Astrocyte (in vitro differentiated cells and primary cell): ENCODE measurements around the gene MAP4K4. TPM values are rescaled to one million over a fixed set of nuclear protein-coding genes. Genes with fewer than 3 reads are reported as not detected.

Source experiments
- DNase-seq: peaks from one replicate; pipeline ENCODE4 v3.0.0-alpha.2; 2010; ENCODE audit warnings: low read depth
- FAIRE-seq: peaks from 2 replicates; lab custom pipeline; 2011; peaks lifted over from hg19 to GRCh38; lab: Jason Lieb, UNC
- H2AFZ ChIP-seq: 2 replicates; pipeline ENCODE4 v1.6.0; 2012; ENCODE audit warnings: low read depth, low read length, inconsistent platforms
- H3K27ac ChIP-seq: 2 replicates; pipeline ENCODE4 v1.5.1; 2011; ENCODE audit warnings: low read depth, low read length, inconsistent platforms
- H3K27me3 ChIP-seq: 2 replicates; pipeline ENCODE4 v1.6.0; 2011; ENCODE audit warnings: low read length, inconsistent platforms; ENCODE audit not compliant: insufficient read depth
- H3K36me3 ChIP-seq: 2 replicates; pipeline ENCODE4 v1.5.1; 2011; ENCODE audit warnings: low read length, inconsistent platforms; ENCODE audit not compliant: insufficient read depth
- H3K4me1 ChIP-seq: 2 replicates; pipeline ENCODE4 v1.5.1; 2011; ENCODE audit warnings: low read length, inconsistent platforms; ENCODE audit not compliant: insufficient read depth
- H3K4me2 ChIP-seq: 2 replicates; pipeline ENCODE4 v1.6.0; 2012; ENCODE audit warnings: low read length, inconsistent platforms
- H3K4me3 ChIP-seq: 2 replicates; pipeline ENCODE4 v1.5.1; 2011; ENCODE audit warnings: low read depth, mild to moderate bottlenecking, low read length, inconsistent platforms; ENCODE audit not compliant: insufficient read depth
- H3K79me2 ChIP-seq: 2 replicates; pipeline ENCODE4 v1.6.0; 2012; ENCODE audit warnings: mild to moderate bottlenecking, low read length, inconsistent platforms; ENCODE audit not compliant: insufficient read depth
- H3K9ac ChIP-seq: 2 replicates; pipeline ENCODE4 v1.6.0; 2012; ENCODE audit warnings: mild to moderate bottlenecking, low read length, inconsistent platforms
- H3K9me3 ChIP-seq: 2 replicates; pipeline ENCODE4 v1.5.1; 2012; ENCODE audit warnings: low read depth, mild to moderate bottlenecking, low read length, inconsistent platforms; ENCODE audit not compliant: insufficient read depth
- H4K20me1 ChIP-seq: 2 replicates; pipeline ENCODE4 v1.6.0; 2012; ENCODE audit warnings: low read length, inconsistent platforms; ENCODE audit not compliant: insufficient read depth
- H3K27ac Mint-ChIP-seq: one replicate; pipeline ENCODE4 v1.8.0; 2021; ENCODE audit warnings: mild to moderate bottlenecking, mixed read lengths; ENCODE audit not compliant: unreplicated experiment
- H3K27me3 Mint-ChIP-seq: one replicate; pipeline ENCODE4 v1.8.0; 2021; ENCODE audit warnings: low read depth, mixed read lengths; ENCODE audit not compliant: unreplicated experiment
- H3K36me3 Mint-ChIP-seq: one replicate; pipeline ENCODE4 v1.8.0; 2021; ENCODE audit warnings: low read depth, mixed read lengths; ENCODE audit not compliant: unreplicated experiment
- H3K4me1 Mint-ChIP-seq: one replicate; pipeline ENCODE4 v1.8.0; 2021; ENCODE audit warnings: low read depth, mixed read lengths; ENCODE audit not compliant: unreplicated experiment
- H3K4me3 Mint-ChIP-seq: one replicate; pipeline ENCODE4 v1.8.0; 2021; ENCODE audit warnings: mild to moderate bottlenecking, moderate library complexity, mixed read lengths; ENCODE audit not compliant: unreplicated experiment
- H3K9me3 Mint-ChIP-seq: one replicate; pipeline ENCODE4 v1.8.0; 2021; ENCODE audit warnings: mild to moderate bottlenecking, mixed read lengths; ENCODE audit not compliant: unreplicated experiment
- EZH2 ChIP-seq: IDR thresholded peaks from 2 replicates; pipeline ENCODE4 v1.6.1; 2012; ENCODE audit warnings: mild to moderate bottlenecking, low read length, inconsistent platforms; ENCODE audit not compliant: insufficient read depth
- total RNA-seq: library from RNA; stranded (reverse); gene quantifications from 2 replicates; pipeline ENCODE4 v1.2.1, GENCODE V29; 2021
- TF ChIP-seq, protein P1 (sequence below): IDR thresholded peaks from 2 replicates; pipeline ENCODE4 v1.5.1; 2011; ENCODE audit warnings: low read depth, mild to moderate bottlenecking, inconsistent platforms, low read length, moderate library complexity; ENCODE audit not compliant: insufficient read depth

MAP4K4 gene
- total RNA-seq, 1 donor from 2014 or later = 231 TPM

DNA sequence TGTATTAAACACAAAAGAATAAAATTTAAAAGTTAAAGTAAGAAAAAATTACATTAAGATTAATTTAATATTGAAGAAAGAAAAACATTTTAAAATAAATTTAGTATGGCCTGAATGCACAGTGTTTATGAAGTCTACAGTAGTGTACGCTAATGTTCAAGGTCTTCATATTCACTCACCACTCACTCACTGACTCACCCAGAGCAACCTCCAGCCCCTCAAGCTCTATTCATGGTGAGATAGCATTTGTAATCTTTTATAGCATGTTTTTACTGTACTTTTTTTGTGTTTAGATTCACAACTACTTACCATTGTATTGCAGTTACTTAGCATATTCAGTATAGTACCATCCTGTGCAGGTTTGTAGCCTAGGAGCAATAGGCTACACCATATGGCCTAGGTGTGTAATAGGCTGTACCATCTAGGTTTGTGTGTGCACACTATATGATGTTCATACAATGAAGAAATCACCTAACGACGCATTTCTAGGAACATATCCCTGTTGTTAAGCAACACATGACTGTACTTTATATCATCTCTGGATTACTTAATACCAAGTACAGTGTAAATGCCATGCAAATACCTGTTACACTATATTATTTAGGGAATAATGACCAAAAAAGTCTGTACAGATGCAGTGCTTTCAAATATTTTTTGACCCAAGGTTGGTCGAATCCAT lies 150.3 kb downstream of the MAP4K4 start:
- peaks cover 21% of the 10 kb centered on the region for H3K4me1 ChIP-seq
- H3K9ac ChIP-seq = no peak overlapping the region
- H3K79me2 ChIP-seq = peaks cover 61% of the 10 kb centered on the region
- H3K27ac Mint-ChIP-seq = no peak overlapping the region
- no peak overlapping the region for H2AFZ ChIP-seq
- H3K27me3 Mint-ChIP-seq = no peaks in the 10 kb centered on the region
- FAIRE-seq = no peak
- no peaks in the 10 kb centered on the region for H3K9me3 ChIP-seq
- peaks cover 2% of the 10 kb centered on the region for H3K9me3 Mint-ChIP-seq
- TF ChIP-seq EZH2 = no peak
- TF ChIP-seq, protein P1, sequence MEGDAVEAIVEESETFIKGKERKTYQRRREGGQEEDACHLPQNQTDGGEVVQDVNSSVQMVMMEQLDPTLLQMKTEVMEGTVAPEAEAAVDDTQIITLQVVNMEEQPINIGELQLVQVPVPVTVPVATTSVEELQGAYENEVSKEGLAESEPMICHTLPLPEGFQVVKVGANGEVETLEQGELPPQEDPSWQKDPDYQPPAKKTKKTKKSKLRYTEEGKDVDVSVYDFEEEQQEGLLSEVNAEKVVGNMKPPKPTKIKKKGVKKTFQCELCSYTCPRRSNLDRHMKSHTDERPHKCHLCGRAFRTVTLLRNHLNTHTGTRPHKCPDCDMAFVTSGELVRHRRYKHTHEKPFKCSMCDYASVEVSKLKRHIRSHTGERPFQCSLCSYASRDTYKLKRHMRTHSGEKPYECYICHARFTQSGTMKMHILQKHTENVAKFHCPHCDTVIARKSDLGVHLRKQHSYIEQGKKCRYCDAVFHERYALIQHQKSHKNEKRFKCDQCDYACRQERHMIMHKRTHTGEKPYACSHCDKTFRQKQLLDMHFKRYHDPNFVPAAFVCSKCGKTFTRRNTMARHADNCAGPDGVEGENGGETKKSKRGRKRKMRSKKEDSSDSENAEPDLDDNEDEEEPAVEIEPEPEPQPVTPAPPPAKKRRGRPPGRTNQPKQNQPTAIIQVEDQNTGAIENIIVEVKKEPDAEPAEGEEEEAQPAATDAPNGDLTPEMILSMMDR = no peak
- peaks cover 10% of the 10 kb centered on the region for H3K36me3 Mint-ChIP-seq
- peaks cover 25% of the 10 kb centered on the region for H3K4me1 Mint-ChIP-seq
- H3K27me3 ChIP-seq = no peaks in the 10 kb centered on the region
- peaks cover 67% of the 10 kb centered on the region for H4K20me1 ChIP-seq
- H3K4me2 ChIP-seq = no peak overlapping the region
- H3K27ac ChIP-seq = no peak overlapping the region
- no peak for DNase-seq
- H3K4me3 Mint-ChIP-seq = no peak overlapping the region
- peaks cover 45% of the 10 kb centered on the region for H3K36me3 ChIP-seq
- no peak overlapping the region for H3K4me3 ChIP-seq

DNA sequence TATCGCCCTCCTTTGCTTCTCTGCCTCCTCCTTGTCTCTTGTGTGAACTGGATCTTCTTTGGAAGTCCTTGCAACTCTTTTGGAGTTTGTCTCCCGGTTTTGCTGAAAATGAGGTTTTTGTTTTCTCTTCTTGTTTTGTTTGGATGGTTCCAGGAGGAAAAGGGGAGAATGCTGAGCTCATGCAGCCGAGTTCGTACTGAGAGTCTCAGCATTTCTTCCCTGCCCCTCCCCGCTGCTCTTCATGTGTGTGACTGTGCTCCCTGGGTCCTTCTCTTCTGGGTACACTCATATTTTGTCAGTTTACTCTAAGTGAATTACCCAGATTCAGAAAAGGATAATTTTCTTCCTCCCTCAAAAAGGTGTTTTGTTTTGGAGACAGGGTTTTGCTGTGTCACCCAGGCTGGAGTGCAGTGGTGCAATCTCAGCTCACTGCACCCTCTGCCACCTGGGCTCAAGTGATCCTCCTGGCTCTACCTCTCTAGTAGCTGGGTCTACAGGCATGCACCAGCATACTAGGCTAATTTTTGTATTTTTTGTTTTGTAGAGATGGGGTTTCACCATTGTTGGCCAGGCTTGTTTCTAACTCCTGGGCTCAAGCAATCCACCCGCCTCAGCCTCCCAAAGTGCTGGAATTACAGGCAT lies 151.4 kb downstream of the MAP4K4 start:
- TF ChIP-seq EZH2 = no peak
- TF ChIP-seq, protein P1 = no peak
- Histone ChIP-seq H4K20me1 (peaks cover 66% of the 10 kb centered on the region), H3K9ac (no peak overlapping the region), H2AFZ (no peak overlapping the region), H3K36me3 (peaks cover 51% of the 10 kb centered on the region), H3K9me3 (no peaks in the 10 kb centered on the region), H3K4me3 (no peak overlapping the region), H3K27me3 (no peaks in the 10 kb centered on the region), H3K4me1 (peaks cover 11% of the 10 kb centered on the region), H3K79me2 (peaks cover 64% of the 10 kb centered on the region), H3K4me2 (no peak overlapping the region), H3K27ac (no peak overlapping the region)
- Mint-ChIP-seq H3K4me1 (peaks cover 16% of the 10 kb centered on the region), H3K4me3 (no peak overlapping the region), H3K27me3 (no peaks in the 10 kb centered on the region), H3K9me3 (no peaks in the 10 kb centered on the region), H3K27ac (no peak overlapping the region), H3K36me3 (peaks cover 8% of the 10 kb centered on the region)
- DNase-seq = no peak
- no peak for FAIRE-seq

DNA sequence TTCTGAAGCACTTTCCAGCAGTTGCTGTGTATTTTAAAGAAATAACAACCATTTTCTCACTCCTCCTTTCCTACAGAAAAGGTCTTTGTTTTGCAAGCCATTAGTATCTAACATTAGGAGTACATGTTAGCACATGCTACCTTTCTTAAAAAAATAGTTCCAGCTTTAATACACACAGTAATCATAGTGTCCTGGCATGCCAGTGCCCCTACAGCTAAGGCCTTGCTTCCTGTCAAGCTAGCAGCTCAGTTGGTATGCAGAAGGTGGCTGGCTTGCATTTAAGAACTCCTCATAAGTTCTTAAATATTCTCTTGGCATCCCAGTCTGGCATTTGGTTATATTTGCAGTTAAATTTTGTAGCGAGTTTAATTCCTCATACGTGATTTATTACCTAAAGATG lies 152.9 kb downstream of the MAP4K4 start:
- Histone ChIP-seq H3K27me3 (no peaks in the 10 kb centered on the region), H3K79me2 (peaks cover 72% of the 10 kb centered on the region), H3K4me3 (no peak overlapping the region), H3K4me2 (no peak overlapping the region), H4K20me1 (peaks cover 61% of the 10 kb centered on the region), H2AFZ (no peak overlapping the region), H3K27ac (no peak overlapping the region), H3K9me3 (no peaks in the 10 kb centered on the region), H3K9ac (no peak overlapping the region), H3K4me1 (no peaks in the 10 kb centered on the region), H3K36me3 (peaks cover 50% of the 10 kb centered on the region)
- Mint-ChIP-seq H3K4me3 (no peak overlapping the region), H3K27ac (no peak overlapping the region), H3K4me1 (peaks cover 10% of the 10 kb centered on the region), H3K27me3 (no peaks in the 10 kb centered on the region), H3K9me3 (no peaks in the 10 kb centered on the region), H3K36me3 (peaks cover 7% of the 10 kb centered on the region)
- no peak for FAIRE-seq
- TF ChIP-seq EZH2 = no peak
- TF ChIP-seq, protein P1 = no peak
- no peak for DNase-seq
